Hepatocyte (in vitro differentiated cells): Measurements from ENCODE around the gene METAP1. TPM values are rescaled to one million over a fixed set of nuclear protein-coding genes. Genes with fewer than 3 reads are reported as not detected.

Experiments
- DNase-seq: peaks from one replicate; pipeline ENCODE4 v3.0.0-alpha.2; 2016; ENCODE audit warnings: low spot score
- H2AFZ ChIP-seq: fragments of 200-600 bp; sonication (generic); 2 replicates; pipeline ENCODE4 v1.6.0; 2016; ENCODE audit warnings: antibody characterized with exemption, mild to moderate bottlenecking
- H3K27ac ChIP-seq: fragments of 200-600 bp; sonication (generic); 2 replicates; pipeline ENCODE4 v1.5.1; 2016; ENCODE audit warnings: mild to moderate bottlenecking
- H3K27me3 ChIP-seq: fragments of 200-600 bp; sonication (generic); 2 replicates; pipeline ENCODE4 v1.6.1; 2016
- H3K36me3 ChIP-seq: fragments of 200-600 bp; sonication (generic); replicated peaks from 2 replicates; pipeline ENCODE4 v1.5.1; 2016; ENCODE audit warnings: low read depth; ENCODE audit not compliant: insufficient read depth
- H3K4me1 ChIP-seq: fragments of 200-600 bp; sonication (generic); 2 replicates; pipeline ENCODE4 v1.5.1; 2016; ENCODE audit warnings: mild to moderate bottlenecking, moderate library complexity; ENCODE audit not compliant: insufficient read depth
- H3K4me2 ChIP-seq: fragments of 200-600 bp; sonication (generic); 2 replicates; pipeline ENCODE4 v1.6.0; 2016
- H3K4me3 ChIP-seq: fragments of 200-600 bp; sonication (generic); 2 replicates; pipeline ENCODE4 v1.5.1; 2016; ENCODE audit warnings: mild to moderate bottlenecking
- H3K79me2 ChIP-seq: fragments of 200-600 bp; sonication (generic); 2 replicates; pipeline ENCODE4 v1.6.0; 2017; ENCODE audit warnings: mild to moderate bottlenecking
- H3K9me2 ChIP-seq: fragments of 200-600 bp; sonication (generic); replicated peaks from 2 replicates; pipeline ENCODE4 v1.6.0; 2017; ENCODE audit warnings: mild to moderate bottlenecking; ENCODE audit not compliant: insufficient read depth
- H3K9me3 ChIP-seq: fragments of 200-600 bp; sonication (generic); 2 replicates; pipeline ENCODE4 v1.5.1; 2016; ENCODE audit warnings: low read depth, mild to moderate bottlenecking
- H4K20me1 ChIP-seq: fragments of 200-600 bp; sonication (generic); 2 replicates; pipeline ENCODE4 v1.6.0; 2016; ENCODE audit warnings: mild to moderate bottlenecking; ENCODE audit not compliant: insufficient read depth, poor library complexity, severe bottlenecking
- CTCF ChIP-seq: fragments of 200-600 bp; sonication (generic); IDR thresholded peaks from 2 replicates; pipeline ENCODE4 v1.5.1; 2016; ENCODE audit warnings: antibody characterized with exemption, mild to moderate bottlenecking; ENCODE audit not compliant: poor library complexity
- EZH2 ChIP-seq: fragments of 200-600 bp; sonication (generic); IDR thresholded peaks from 2 replicates; pipeline ENCODE4 v1.6.1; 2016; ENCODE audit warnings: antibody characterized with exemption, mild to moderate bottlenecking, borderline replicate concordance
- EZH2phosphoT487 ChIP-seq: fragments of 200-600 bp; sonication (generic); IDR thresholded peaks from one replicate; pipeline ENCODE4 v1.6.1; 2018; ENCODE audit warnings: antibody characterized with exemption, mild to moderate bottlenecking, low read depth, moderate library complexity; ENCODE audit not compliant: unreplicated experiment, severe bottlenecking
- WGBS: methylation state at CpG from one replicate; pipeline ENCODE4 v1.1.6; 2016; ENCODE audit warnings: low lambda C conversion rate; ENCODE audit errors: missing lambda C conversion rate; 5-methylcytosine and 5-hydroxymethylcytosine counted together
- polyA plus RNA-seq: library from polyadenylated mRNA; unstranded; fragments of >200 nt; fragmentation: Nextera tagmentation; extraction: Ambion mirVana; gene quantifications from 2 replicates; pipeline ENCODE4 v1.2.1, GENCODE V29; 2016
- total RNA-seq: library from RNA; depleted of rRNA; stranded (reverse); fragments of >200 nt; gene quantifications from 2 replicates; pipeline ENCODE4 v1.2.3, GENCODE V29; 2014

The METAP1 gene
- total and polyA plus RNA-seq, 2 experiments from 2014 or later = 26.3 to 50.8 TPM

- no peak for TF ChIP-seq EZH2phosphoT487
- TF ChIP-seq EZH2 = no peak
- TF ChIP-seq CTCF = no peak
- H3K36me3 ChIP-seq = no peaks in the 10 kb centered on the region
- no peak overlapping the region for H3K4me2 ChIP-seq
- H3K4me3 ChIP-seq = no peak overlapping the region
- no peaks in the 10 kb centered on the region for H3K4me1 ChIP-seq
- DNase-seq = no peak
- no peaks in the 10 kb centered on the region for H4K20me1 ChIP-seq
- no peak overlapping the region for H3K27ac ChIP-seq
- WGBS = 91% methylated on average over 3 of the region's 3 CpGs
- H3K79me2 ChIP-seq = no peaks in the 10 kb centered on the region
- no peaks in the 10 kb centered on the region for H3K27me3 ChIP-seq
- H3K9me3 ChIP-seq = no peaks in the 10 kb centered on the region
- no peaks in the 10 kb centered on the region for H3K9me2 ChIP-seq
- H2AFZ ChIP-seq = no peak overlapping the region
These were observed 27.7 kb upstream of the METAP1 start for GRCh38 chr4:98967786-98968329.

- no peak for DNase-seq
- no peak overlapping the region for H3K27ac ChIP-seq
- no peak overlapping the region for H2AFZ ChIP-seq
- no peaks in the 10 kb centered on the region for H3K9me2 ChIP-seq
- H4K20me1 ChIP-seq = no peaks in the 10 kb centered on the region
- H3K4me2 ChIP-seq = no peak overlapping the region
- 63% methylated on average over 1 of the region's 1 CpG for WGBS
- no peaks in the 10 kb centered on the region for H3K9me3 ChIP-seq
- TF ChIP-seq EZH2 = no peak
- no peak for TF ChIP-seq CTCF
- TF ChIP-seq EZH2phosphoT487 = no peak
- H3K4me3 ChIP-seq = no peak overlapping the region
- H3K27me3 ChIP-seq = no peaks in the 10 kb centered on the region
- no peaks in the 10 kb centered on the region for H3K4me1 ChIP-seq
- no peaks in the 10 kb centered on the region for H3K79me2 ChIP-seq
- no peaks in the 10 kb centered on the region for H3K36me3 ChIP-seq
These were observed 25.4 kb upstream of the METAP1 start for GRCh38 chr4:98969878-98970785.

GRCh38 chr4:98976716-98977115 is 18.8 kb upstream of the METAP1 start:
- H3K27ac ChIP-seq = no peak overlapping the region
- no peaks in the 10 kb centered on the region for H3K9me2 ChIP-seq
- no peak overlapping the region for H2AFZ ChIP-seq
- no peak for TF ChIP-seq EZH2
- TF ChIP-seq EZH2phosphoT487 = no peak
- no peak for TF ChIP-seq CTCF
- H3K4me2 ChIP-seq = no peak overlapping the region
- H3K4me1 ChIP-seq = no peaks in the 10 kb centered on the region
- no peaks in the 10 kb centered on the region for H3K9me3 ChIP-seq
- WGBS = 58% methylated on average over 4 of the region's 4 CpGs
- no peak for DNase-seq
- no peak overlapping the region for H3K4me3 ChIP-seq
- H3K79me2 ChIP-seq = no peaks in the 10 kb centered on the region
- H3K36me3 ChIP-seq = no peaks in the 10 kb centered on the region
- no peaks in the 10 kb centered on the region for H3K27me3 ChIP-seq
- no peaks in the 10 kb centered on the region for H4K20me1 ChIP-seq
